Stimulated activated CD8-positive, alpha-beta memory T cell treated with anti-CD3 and anti-CD28 coated beads, Interleukin-12 subunit alpha, Interleukin-12 subunit beta, amount 100 ng/mL, for 4 hours (primary cell): Measurements from ENCODE around the gene SPATA20.

Experiments
- DNase-seq: peaks from one replicate; pipeline ENCODE4 v3.0.0-alpha.2; 2020; ENCODE audit warnings: low read depth

The SPATA20 gene

GRCh38 chr17:50520483-50520882, 26.5 kb upstream of the SPATA20 start:
- no peak for DNase-seq

- DNase-seq, result no peak
Observed at GRCh38 chr17:50521514-50521913, 25.5 kb upstream of the SPATA20 start.

- DNase-seq, result no peak
Observed at GRCh38 chr17:50522766-50523165, 24.2 kb upstream of the SPATA20 start.

- DNase-seq, result no peak
Observed at GRCh38 chr17:50523208-50523607, 23.8 kb upstream of the SPATA20 start.

- no peak for DNase-seq
Observed at GRCh38 chr17:50524838-50525237, 22.1 kb upstream of the SPATA20 start.

- DNase-seq, result no peak
Observed at GRCh38 chr17:50527155-50527762, 19.7 kb upstream of the SPATA20 start.

GRCh38 chr17:50527949-50528474, 19.0 kb upstream of the SPATA20 start:
- no peak for DNase-seq

GRCh38 chr17:50529849-50530248, 17.1 kb upstream of the SPATA20 start:
- no peak for DNase-seq

- no peak for DNase-seq
Observed at GRCh38 chr17:50531428-50532025, 15.4 kb upstream of the SPATA20 start.

GRCh38 chr17:50532452-50533024, 14.4 kb upstream of the SPATA20 start, which contains the start of gene EPN3:
Gene EPN3, plus strand, starts transcription at chr17:50532735. Its CDS starts 3,822 bp downstream, at chr17:50536557.
- no peak for DNase-seq

GRCh38 chr17:50533185-50533584, 13.8 kb upstream of the SPATA20 start:
- no peak for DNase-seq

GRCh38 chr17:50533720-50534148, 13.2 kb upstream of the SPATA20 start:
- DNase-seq, result no peak

GRCh38 chr17:50534222-50534978, 12.6 kb upstream of the SPATA20 start:
- DNase-seq, result no peak

- DNase-seq, result no peak
Observed at GRCh38 chr17:50534979-50535326, 12.0 kb upstream of the SPATA20 start.

GRCh38 chr17:50535407-50535806, 11.6 kb upstream of the SPATA20 start:
- no peak for DNase-seq

- DNase-seq, result no peak
Observed at GRCh38 chr17:50536683-50537646, 10.0 kb upstream of the SPATA20 start.

GRCh38 chr17:50537721-50538548, 9.0 kb upstream of the SPATA20 start:
- DNase-seq, result no peak

- DNase-seq, result no peak
Observed at GRCh38 chr17:50538549-50539410, 8.2 kb upstream of the SPATA20 start.

- no peak for DNase-seq
Observed at GRCh38 chr17:50539762-50540559, 7.0 kb upstream of the SPATA20 start.
